Esophagus muscularis mucosa (tissue), 4 donors: Measurements from ENCODE around the gene PCNX1. TPM values are rescaled to one million over a fixed set of nuclear protein-coding genes. Genes with fewer than 3 reads are reported as not detected.

Experiments used
- DNase-seq: peaks from one replicate; pipeline ENCODE4 v3.0.0-alpha.2; 2017; ENCODE audit errors: extremely low spot score
- H3K27ac ChIP-seq, 4 donors: fragments of 200-600 bp; sonication (generic); replicated peaks in 1 of 4; 1 replicate in 3 of 4; 2 replicates in 1 of 4; pipeline ENCODE4 v1.5.1; 2016 to 2019; ENCODE audit warnings: mild to moderate bottlenecking in 1 of 4
- H3K27me3 ChIP-seq, 4 donors: fragments of 200-600 bp; sonication (generic); one replicate each; pipeline versions ENCODE4 v1.5.1 to v1.6.0; 2016 to 2019
- H3K36me3 ChIP-seq, 4 donors: fragments of 200-600 bp; sonication (generic); one replicate each; pipeline ENCODE4 v1.5.1; 2016 to 2019
- H3K4me1 ChIP-seq, 4 donors: fragments of 200-600 bp; sonication (generic); one replicate each; pipeline ENCODE4 v1.5.1; 2016 to 2019
- H3K4me3 ChIP-seq, 4 donors: fragments of 200-600 bp; sonication (generic); 1 replicate in 2 of 4; 2 replicates in 2 of 4; pipeline ENCODE4 v1.5.1; 2016 to 2019; ENCODE audit warnings: mild to moderate bottlenecking in 4 of 4, moderate library complexity in 1 of 4
- H3K9me3 ChIP-seq, 4 donors: fragments of 200-600 bp; sonication (generic); 1 replicate in 3 of 4; 2 replicates in 1 of 4; pipeline ENCODE4 v1.5.1; 2016 to 2019
- EP300 ChIP-seq: sonication (generic); formaldehyde crosslinking; IDR thresholded peaks from one replicate; pipeline ENCODE4 v1.6.1; 2017; ENCODE audit warnings: antibody characterized with exemption
- POLR2A ChIP-seq: fragments of 450-650 bp; IDR thresholded peaks from one replicate; pipeline ENCODE4 v1.6.1; 2017; ENCODE audit warnings: antibody characterized with exemption, moderate library complexity, mild to moderate bottlenecking, low read depth
- POLR2AphosphoS5 ChIP-seq, 2 donors: sonication (generic); formaldehyde crosslinking; IDR thresholded peaks; one replicate each; pipeline ENCODE4 v1.6.1; 2017; ENCODE audit warnings: antibody characterized with exemption in 2 of 2
- WGBS: methylation state at CpG from one replicate; pipeline ENCODE4 v1.1.5; 2018; 5-methylcytosine and 5-hydroxymethylcytosine counted together
- intact Hi-C: fragments of 100-400 bp; cut with DNase I; formaldehyde crosslinking; loops from one replicate; pipeline ENCODE4 v1.15.1; 2023
- total RNA-seq, 4 donors: library from RNA; depleted of rRNA; stranded (reverse); fragments of >200 nt; gene quantifications; one replicate each; pipeline versions ENCODE4 v1.1.0 to v1.2.1, GENCODE V29; 2016
- TF ChIP-seq, protein P1 (sequence below), 3 experiments: fragments of 200-600 bp in 2 of 3; fragments of 450-650 bp in 1 of 3; sonication (generic) in 2 of 3; IDR thresholded peaks; one replicate each; pipeline ENCODE4 v1.5.1; 2017 to 2019; ENCODE audit warnings: antibody characterized with exemption in 3 of 3, mild to moderate bottlenecking in 2 of 3, moderate library complexity in 1 of 3

Gene PCNX1
- total RNA-seq, 4 donors from 2014 or later: 56.3 to 62.5 (median 59.6) TPM

DNA sequence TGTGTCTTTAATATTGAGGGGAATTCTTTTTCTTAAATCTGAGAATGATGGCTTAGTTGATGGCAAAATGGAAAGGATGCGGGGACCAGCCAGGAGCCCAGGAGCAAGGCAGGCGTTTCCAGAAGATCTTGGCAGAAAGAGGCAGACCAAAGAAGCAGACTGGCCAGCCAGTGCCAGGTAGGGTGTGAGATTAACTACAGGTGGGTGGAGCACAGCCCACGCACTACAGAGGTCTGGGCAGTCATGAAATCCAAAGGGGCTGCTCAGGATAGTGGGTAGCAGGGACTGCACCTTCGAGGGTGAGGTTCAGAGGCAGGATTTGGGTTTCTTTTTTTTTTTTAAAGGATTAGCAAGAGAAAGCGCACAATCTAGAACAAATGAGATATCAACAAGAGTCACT, 17.7 kb upstream of the PCNX1 start:
- intact Hi-C loops: no loop called here
- Histone ChIP-seq H3K4me1 (peaks cover 5 to 26% (median 19%) of the 10 kb centered on the region in 4 donors), H3K4me3 (no peak overlapping the region), H3K9me3 (no peaks in the 10 kb centered on the region), H3K27ac (no peak overlapping the region), H3K27me3 (no peaks in the 10 kb centered on the region), H3K36me3 (no peaks in the 10 kb centered on the region)
- TF ChIP-seq POLR2AphosphoS5 (IDR thresholded peaks at IDR 0.05) (no peak), POLR2A (no peak), EP300 (no peak)
- TF ChIP-seq, protein P1, sequence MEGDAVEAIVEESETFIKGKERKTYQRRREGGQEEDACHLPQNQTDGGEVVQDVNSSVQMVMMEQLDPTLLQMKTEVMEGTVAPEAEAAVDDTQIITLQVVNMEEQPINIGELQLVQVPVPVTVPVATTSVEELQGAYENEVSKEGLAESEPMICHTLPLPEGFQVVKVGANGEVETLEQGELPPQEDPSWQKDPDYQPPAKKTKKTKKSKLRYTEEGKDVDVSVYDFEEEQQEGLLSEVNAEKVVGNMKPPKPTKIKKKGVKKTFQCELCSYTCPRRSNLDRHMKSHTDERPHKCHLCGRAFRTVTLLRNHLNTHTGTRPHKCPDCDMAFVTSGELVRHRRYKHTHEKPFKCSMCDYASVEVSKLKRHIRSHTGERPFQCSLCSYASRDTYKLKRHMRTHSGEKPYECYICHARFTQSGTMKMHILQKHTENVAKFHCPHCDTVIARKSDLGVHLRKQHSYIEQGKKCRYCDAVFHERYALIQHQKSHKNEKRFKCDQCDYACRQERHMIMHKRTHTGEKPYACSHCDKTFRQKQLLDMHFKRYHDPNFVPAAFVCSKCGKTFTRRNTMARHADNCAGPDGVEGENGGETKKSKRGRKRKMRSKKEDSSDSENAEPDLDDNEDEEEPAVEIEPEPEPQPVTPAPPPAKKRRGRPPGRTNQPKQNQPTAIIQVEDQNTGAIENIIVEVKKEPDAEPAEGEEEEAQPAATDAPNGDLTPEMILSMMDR (IDR thresholded peaks at IDR 0.05): no peak
- 90% methylated on average over 5 of the region's 5 CpGs for WGBS
- DNase-seq: no peak

- 85% methylated on average over 5 of the region's 5 CpGs for WGBS
- Histone ChIP-seq H3K36me3 (no peaks in the 10 kb centered on the region), H3K4me1 (peaks cover 5 to 39% (median 25%) of the 10 kb centered on the region in 4 donors), H3K27me3 (no peaks in the 10 kb centered on the region), H3K27ac (no peak overlapping the region), H3K9me3 (no peaks in the 10 kb centered on the region), H3K4me3 (no peak overlapping the region)
- TF ChIP-seq POLR2A (no peak), POLR2AphosphoS5 (IDR thresholded peaks at IDR 0.05) (no peak), EP300 (no peak)
- DNase-seq: no peak
- intact Hi-C loops: no loop called here
Observed at GRCh38 chr14:70890826-70891659, 16.2 kb upstream of the PCNX1 start.

- Histone ChIP-seq H3K27ac (no peak overlapping the region), H3K9me3 (no peaks in the 10 kb centered on the region), H3K27me3 (no peaks in the 10 kb centered on the region), H3K4me1 (peaks cover 5 to 39% (median 23%) of the 10 kb centered on the region in 4 donors), H3K4me3 (no peak overlapping the region), H3K36me3 (no peaks in the 10 kb centered on the region)
- intact Hi-C loops: no loop called here
- WGBS: 93% methylated on average over 2 of the region's 2 CpGs
- no peak for TF ChIP-seq POLR2AphosphoS5 (IDR thresholded peaks at IDR 0.05)
- no peak for DNase-seq
Observed at GRCh38 chr14:70891737-70892136, 15.5 kb upstream of the PCNX1 start.

DNA sequence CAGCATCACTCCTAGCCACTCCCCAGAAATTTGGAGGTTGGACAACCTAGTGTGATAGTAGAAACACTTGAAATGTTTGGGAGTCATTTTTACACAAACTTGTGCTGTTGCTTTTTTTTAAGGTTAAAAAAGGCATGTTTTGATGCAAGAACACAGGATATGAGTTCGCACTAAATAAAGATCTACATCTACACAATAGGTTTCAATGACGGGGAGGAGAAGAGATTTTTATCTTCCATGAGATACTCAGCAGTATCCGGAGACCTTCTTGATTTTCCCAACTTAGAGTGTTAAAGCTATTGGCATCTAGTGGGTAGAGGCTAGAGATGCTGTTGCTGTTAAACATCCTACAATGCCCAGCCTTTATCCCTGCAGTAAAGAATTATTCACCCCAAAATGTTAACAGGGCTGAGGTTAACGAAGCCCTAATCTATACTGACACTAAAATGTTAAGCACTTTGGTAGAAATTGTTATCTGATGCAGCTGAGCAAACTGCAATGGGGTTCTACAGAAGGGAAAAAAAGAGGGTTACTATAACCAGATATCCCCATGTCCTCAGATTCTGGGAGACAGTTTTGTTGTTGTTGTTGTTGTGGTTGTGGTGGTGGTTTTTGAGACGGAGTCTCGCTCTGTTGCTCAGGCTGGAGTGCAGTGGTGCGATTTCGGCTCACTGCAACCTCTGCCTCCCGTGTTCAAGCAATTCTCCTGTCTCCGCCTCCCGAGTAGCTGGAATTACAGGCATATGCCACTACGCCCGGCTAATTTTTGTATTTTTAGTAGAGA, 14.0 kb upstream of the PCNX1 start:
- H3K36me3 ChIP-seq: no peaks in the 10 kb centered on the region
- no peak for DNase-seq
- TF ChIP-seq, protein P1 (IDR thresholded peaks at IDR 0.05): no peak
- TF ChIP-seq POLR2AphosphoS5 (IDR thresholded peaks at IDR 0.05) (no peak), EP300 (no peak), POLR2A (no peak)
- no peak overlapping the region for H3K4me3 ChIP-seq
- intact Hi-C loops: no loop called here
- H3K27ac ChIP-seq: no peak overlapping the region
- WGBS: 88% methylated on average over 13 of the region's 13 CpGs
- no peaks in the 10 kb centered on the region for H3K9me3 ChIP-seq
- no peaks in the 10 kb centered on the region for H3K27me3 ChIP-seq
- peaks cover 8 to 41% (median 24%) of the 10 kb centered on the region in 4 donors for H3K4me1 ChIP-seq

DNA sequence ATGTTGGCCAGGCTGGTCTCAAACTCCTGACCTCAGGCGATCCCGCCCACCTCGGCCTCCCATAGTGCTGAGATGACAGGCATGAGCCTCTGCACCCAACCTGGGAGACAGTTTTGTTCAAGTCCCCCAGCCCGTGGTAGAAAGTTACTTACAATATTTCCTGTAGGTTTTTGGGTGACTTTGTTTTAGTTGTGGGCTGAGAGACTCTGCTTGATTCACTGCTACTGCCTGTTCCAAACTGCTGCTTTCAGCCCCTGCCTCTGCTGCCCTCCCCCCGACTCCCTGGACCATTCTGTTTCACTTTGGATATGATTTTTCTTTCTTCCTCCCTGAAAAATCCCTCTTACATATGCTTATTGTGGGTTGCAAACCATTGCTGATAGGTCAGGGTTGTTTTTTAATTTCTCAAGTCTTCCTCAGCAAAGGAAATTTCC, 13.4 kb upstream of the PCNX1 start:
- Histone ChIP-seq H3K4me3 (no peak overlapping the region), H3K9me3 (no peaks in the 10 kb centered on the region), H3K36me3 (no peaks in the 10 kb centered on the region), H3K4me1 (peaks cover 11 to 41% (median 28%) of the 10 kb centered on the region in 4 donors), H3K27ac (no peak overlapping the region), H3K27me3 (no peaks in the 10 kb centered on the region)
- no peak for DNase-seq
- intact Hi-C loops: no loop called here
- 83% methylated on average over 5 of the region's 5 CpGs for WGBS
- TF ChIP-seq, protein P1 (IDR thresholded peaks at IDR 0.05): no peak
- no peak for TF ChIP-seq EP300
- no peak for TF ChIP-seq POLR2AphosphoS5 (IDR thresholded peaks at IDR 0.05)
- no peak for TF ChIP-seq POLR2A
